Measurements from ENCODE around the gene NFATC1. TPM values are rescaled to one million over a fixed set of nuclear protein-coding genes. Genes with fewer than 3 reads are reported as not detected.

The NFATC1 gene
- polyA plus RNA-seq, 1 donor, result 5.2 TPM

DNA sequence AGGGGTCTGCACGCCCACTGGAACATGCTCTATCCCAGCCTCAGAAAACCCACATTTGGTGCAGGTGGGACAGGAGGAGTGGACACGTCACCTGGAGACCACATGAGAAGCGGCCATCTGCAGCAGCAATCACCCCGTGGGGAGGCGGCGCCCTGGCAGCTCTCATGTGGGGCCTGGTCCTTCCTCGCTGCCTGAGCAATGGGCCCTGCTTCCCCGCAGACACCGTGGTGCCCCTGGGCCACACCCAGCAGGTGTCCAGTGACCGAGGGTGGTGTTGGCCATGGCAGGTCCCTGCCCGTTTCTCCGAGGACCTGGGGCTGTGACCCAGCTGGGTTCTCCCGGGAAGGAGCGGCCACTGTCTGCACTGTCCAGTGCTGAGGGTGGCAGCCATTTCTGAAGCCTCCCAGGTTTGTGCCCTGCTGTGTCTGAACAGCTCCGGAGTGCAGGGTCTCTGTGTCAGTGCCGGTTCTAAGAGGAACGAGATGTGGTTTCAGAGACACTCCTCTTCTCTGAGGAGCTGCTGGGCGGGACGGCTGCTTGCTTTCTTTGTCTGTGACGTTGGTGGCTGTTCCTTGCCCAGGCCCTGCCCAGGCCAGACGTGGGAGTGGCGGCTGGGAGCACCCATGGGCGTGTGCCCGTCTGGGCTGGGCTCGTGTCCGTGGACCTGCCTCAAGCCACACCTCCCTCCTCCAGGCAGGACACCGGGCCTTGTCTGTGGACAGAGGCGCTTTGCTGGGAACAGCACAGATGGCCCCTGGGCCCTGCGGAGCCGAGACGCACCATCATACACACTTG lies 44.8 kb downstream of the NFATC1 start:
- no peak for DNase-seq

DNA sequence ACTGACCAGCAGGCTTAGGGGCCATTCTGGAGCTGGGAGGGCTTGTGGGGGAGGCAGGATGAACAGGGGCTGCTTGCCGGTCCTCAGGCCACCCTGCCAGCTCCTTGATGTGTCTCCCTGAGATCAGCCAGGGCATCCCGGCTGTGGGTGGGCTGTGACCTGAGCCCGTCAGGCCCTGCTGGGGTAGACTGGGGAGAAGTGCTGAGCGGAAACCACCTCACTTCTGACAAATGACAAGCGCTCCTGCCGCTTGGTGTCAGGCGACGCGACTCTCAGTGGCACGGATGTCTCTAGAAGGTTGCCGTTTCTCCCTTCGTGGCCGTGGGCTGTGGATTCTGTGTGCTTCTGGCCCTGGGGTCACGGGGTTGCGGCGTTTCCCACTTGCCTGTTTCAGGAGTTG lies 45.7 kb downstream of the NFATC1 start:
- DNase-seq, result no peak

DNA sequence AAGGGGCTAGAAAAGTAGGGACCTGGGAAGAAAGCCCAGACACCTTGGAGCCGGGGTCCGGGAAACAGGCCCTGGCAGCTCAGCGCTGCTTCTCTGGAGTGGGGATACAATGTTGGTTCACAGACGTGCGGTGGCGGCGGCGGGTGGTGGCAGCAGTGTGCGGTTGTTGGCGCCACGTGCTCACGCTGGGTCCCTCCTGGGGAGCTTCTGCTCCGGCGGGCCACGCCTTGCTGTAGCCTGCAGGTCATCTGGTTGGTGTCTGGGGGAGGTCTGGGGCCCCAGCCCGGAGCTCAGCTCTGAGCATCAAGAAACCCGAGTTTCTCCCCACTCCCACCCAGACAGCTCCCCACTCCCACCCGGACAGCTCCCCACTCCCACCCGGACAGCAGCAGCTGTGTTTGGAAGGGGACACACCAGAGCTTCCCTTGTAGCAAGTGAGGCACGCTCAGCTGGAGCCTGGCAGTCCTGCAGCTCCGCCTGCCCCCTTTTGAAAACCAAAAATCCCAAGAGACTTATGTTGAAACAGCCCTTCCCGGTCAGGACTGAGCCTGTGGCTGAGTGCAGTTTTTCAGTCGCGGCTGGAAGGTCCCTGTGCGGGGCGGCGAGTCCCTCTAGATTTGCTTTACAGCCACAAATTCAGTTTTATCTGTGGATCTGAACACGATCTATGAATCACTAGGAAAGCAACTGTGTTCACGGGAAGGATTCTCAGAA lies 46.9 kb downstream of the NFATC1 start:
- no peak for DNase-seq

- no peak for DNase-seq
These were observed 49.5 kb downstream of the NFATC1 start for GRCh38 chr18:79445221-79445620.

GRCh38 chr18:79445696-79446561 lies 50.2 kb downstream of the NFATC1 start:
- no peak for DNase-seq

GRCh38 chr18:79446931-79447330 lies 51.2 kb downstream of the NFATC1 start:
- no peak for DNase-seq

DNA sequence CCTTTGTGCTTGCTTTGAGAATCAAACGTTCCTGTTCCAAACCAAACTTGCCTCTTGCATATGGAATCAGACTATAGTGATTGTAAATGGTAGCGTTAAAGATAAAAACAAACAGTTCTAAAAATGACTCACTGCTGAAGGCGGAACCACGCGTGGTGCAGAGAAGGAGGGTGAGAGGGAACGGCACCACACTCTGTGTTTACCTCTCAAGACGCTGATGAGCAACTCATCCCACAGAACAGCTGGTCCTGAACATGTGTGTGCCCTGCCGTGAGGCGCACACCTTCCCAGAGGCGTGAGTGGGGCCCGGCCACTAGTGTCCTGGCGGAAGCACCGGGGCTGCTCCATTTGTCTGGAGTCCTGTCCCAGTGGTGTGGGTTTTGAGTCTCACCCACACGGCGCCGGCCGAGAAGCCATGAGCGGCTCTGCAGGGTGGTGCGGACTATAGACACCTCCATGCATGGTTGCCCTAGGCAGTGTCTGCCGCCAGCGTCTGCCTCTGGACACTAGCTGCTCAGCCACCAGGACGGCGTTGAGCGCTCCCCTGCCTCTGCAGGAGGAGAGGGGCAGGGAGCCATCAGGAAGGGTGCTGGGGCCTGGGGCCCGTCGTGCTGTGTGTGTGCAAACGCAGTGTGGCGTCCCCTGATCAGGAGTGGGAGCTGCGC lies 52.1 kb downstream of the NFATC1 start:
- DNase-seq, result no peak

DNA sequence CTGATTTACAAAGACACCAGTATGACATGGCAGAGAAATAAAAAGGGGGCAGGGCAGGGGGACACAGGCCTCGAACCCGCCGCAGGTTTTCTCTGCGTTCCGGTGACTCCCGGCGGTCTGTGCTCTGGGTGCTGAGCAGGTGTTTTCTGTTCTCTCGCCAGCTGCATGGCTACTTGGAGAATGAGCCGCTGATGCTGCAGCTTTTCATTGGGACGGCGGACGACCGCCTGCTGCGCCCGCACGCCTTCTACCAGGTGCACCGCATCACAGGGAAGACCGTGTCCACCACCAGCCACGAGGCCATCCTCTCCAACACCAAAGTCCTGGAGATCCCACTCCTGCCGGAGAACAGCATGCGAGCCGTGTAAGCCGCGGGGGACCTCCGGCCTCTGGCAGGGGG lies 52.9 kb downstream of the NFATC1 start:
- DNase-seq, result no peak

DNA sequence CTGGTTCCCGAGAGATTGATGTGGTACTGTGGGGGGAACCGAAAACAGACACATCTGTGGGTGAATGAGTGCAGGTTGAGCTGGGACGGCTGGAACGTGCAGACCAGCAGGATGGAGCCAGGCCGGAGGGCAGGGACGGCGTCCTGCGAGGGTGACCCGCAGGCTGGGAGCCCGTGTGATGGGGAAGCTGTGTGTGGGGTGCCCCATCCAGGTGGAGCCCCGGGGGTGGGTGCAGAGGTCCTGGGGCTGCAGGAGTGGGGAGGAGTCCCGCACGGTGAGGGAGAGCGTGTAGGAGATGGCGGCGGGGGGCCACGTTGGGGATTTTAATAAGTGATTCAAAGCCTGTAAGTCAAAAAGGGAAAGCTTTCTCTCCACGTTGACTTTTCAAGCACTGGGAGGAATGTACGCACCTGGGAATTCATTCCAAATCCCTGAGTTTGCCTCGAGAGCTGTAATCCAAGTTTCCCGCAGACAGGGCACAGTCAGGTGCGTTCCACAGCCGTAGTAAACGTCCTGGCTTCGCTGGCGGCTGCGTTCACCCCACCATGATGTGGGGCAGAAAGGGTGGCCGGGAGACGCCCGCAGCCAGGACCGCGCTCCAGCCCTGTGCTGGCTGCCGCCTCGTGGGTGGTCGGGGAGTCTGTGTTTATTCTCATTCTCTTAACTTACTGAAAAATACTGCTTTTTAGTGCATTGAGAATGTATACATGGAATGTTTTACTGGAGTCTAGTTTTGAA lies 54.0 kb downstream of the NFATC1 start:
- no peak for DNase-seq

DNA sequence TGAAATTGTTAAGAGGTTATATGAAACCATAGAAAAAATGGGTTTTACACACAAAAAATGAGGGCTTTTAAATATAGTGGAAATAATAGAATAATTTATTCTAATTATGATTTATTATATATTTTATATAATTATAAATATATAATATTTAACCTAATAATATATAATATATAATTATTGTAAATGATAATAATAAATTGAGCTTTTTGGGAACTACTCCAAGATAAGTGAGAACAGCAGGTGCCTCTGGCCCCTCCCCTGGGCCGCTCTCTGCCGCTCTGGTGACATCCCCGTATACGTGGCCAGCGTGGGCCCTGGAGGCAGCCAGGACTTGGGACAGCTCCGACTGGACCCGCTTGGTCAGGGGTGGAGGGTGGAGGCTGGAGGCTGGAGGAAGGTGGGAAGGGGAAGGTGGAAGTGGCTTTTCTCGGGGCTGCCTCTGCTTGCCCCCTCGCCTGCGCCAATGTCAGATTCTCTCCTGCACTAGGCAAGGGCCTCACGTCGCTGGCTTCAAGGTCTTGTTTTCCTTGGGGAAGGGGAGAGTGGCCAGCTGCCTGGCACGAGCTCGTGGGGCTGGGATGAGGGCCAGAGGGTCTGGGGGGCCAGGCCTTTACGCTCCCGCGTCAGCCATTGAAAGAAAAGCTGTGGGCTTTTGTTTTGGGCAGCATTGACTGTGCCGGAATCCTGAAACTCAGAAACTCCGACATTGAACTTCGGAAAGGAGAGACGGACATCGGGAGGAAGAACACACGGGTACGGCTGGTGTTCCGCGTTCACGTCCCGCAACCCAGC lies 54.8 kb downstream of the NFATC1 start:
- DNase-seq, result no peak

- no peak for DNase-seq
These were observed 55.8 kb downstream of the NFATC1 start for GRCh38 chr18:79451237-79452125.

DNA sequence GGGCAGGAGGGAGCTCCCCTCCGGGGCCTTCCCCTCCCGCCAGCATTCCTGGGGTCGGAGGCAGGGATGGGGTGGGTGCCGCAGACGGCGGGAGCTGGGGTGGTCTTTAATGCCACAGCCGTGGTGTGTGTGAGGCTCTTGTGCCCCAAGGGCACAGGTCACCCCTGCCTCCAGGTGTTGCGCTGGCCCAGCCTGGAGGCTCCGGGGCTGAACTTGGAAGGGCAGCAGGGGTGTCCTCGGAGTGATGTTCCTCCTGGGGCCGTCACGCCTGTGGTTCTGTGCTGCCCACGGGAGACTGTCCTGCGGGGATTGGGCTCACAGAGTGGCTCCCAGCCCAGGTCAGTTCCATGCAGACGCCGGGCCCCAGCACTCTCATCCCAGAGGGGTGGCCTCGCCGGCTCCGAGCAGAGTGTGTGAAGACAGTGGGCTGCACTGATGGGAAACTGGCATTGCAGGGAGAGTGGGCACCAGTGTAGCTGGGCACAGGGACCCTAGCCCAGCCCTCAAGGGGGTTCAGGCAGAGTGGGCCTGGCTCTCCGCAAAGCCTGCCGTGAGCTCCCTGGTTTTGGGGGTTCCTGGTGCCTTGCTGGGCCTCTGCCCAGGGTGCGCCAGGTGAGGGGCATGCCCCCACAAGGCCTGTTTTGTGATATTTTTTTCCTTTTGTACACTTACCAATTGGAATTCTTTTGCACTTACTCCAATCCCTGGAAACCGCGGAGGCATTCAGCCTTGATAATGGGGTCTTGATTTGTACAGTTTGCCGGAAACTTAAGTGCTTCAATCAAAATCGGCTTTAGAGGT lies 56.7 kb downstream of the NFATC1 start:
- DNase-seq, result no peak

GRCh38 chr18:79452991-79453645 lies 57.4 kb downstream of the NFATC1 start:
- no peak for DNase-seq

GRCh38 chr18:79453816-79454735 lies 58.3 kb downstream of the NFATC1 start:
- no peak for DNase-seq

- DNase-seq, result no peak
These were observed 59.5 kb downstream of the NFATC1 start for GRCh38 chr18:79455261-79455660.

GRCh38 chr18:79456105-79456980 lies 60.6 kb downstream of the NFATC1 start:
- DNase-seq, result no peak
